Endothelial cell of umbilical vein (primary cell): Measurements from ENCODE around the gene ARHGAP42.

Source experiments
- CTCF ChIP-seq, 2 donors: IDR thresholded peaks; 1 replicate in 1 of 2; 2 replicates in 1 of 2; pipeline ENCODE4 v1.5.1; 2011; ENCODE audit warnings: low read length in 2 of 2, mild to moderate bottlenecking in 2 of 2, moderate library complexity in 2 of 2, control low read depth in 1 of 2, inconsistent platforms in 1 of 2, low read depth in 1 of 2; ENCODE audit not compliant: insufficient read depth in 1 of 2; ENCODE audit errors: extremely low read depth in 1 of 2
- EZH2 ChIP-seq: IDR thresholded peaks from 2 replicates; pipeline ENCODE4 v1.6.1; 2012; ENCODE audit warnings: borderline replicate concordance, low read depth, mild to moderate bottlenecking, moderate library complexity, low read length, inconsistent platforms; ENCODE audit not compliant: severe bottlenecking
- FOS ChIP-seq: IDR thresholded peaks from 2 replicates; pipeline ENCODE4 v1.6.1; 2011; ENCODE audit warnings: mild to moderate bottlenecking, low read length, moderate library complexity, borderline replicate concordance; ENCODE audit not compliant: insufficient read depth
- JUN ChIP-seq: IDR thresholded peaks from 2 replicates; pipeline ENCODE4 v1.6.1; 2011; ENCODE audit warnings: borderline replicate concordance, low read depth; ENCODE audit not compliant: insufficient read length, insufficient read depth
- POLR2A ChIP-seq: IDR thresholded peaks from 2 replicates; pipeline ENCODE4 v1.6.1; 2012; ENCODE audit warnings: low read depth, mild to moderate bottlenecking, control low read depth, low read length
- POLR2AphosphoS5 ChIP-seq: IDR thresholded peaks from 2 replicates; pipeline ENCODE4 v1.6.1; 2012; ENCODE audit warnings: low read depth, mild to moderate bottlenecking, control low read depth, low read length, moderate library complexity; ENCODE audit not compliant: insufficient read depth
- TF ChIP-seq, protein P1 (sequence below): IDR thresholded peaks from 2 replicates; pipeline ENCODE4 v1.6.1; 2011; ENCODE audit not compliant: insufficient read depth, insufficient read length

DNA sequence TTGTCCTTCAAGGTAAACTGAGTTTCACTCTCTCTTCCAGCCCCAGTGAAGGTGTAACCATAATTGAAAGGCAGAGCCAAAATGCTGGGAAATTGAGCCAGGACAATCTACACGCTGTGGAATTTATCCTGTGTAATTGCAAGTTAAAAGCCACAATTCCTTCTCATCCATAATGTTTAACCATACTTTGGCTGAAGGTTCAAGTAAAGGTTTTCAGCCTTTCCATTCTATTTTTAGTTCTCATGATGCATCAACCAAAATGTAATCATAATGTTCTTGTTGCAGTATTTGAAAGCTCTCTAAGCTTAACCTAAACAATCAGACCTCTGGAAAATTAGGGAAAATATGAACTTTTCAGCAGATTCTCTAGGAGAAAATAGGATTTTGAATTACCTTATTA lies 14.0 kb upstream of the ARHGAP42 start:
- TF ChIP-seq CTCF (IDR thresholded peaks at IDR 0.05; ENCODE audit: extremely low read depth in 1 of 2, insufficient read depth in 1 of 2, low read depth in 1 of 2, low read length in 2 of 2) = no peak
- no peak for TF ChIP-seq EZH2
- no peak for TF ChIP-seq POLR2AphosphoS5
- TF ChIP-seq FOS = no peak
- no peak for TF ChIP-seq POLR2A
- TF ChIP-seq JUN = no peak
- TF ChIP-seq, protein P1, sequence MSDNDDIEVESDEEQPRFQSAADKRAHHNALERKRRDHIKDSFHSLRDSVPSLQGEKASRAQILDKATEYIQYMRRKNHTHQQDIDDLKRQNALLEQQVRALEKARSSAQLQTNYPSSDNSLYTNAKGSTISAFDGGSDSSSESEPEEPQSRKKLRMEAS = no peak
